IMR-90 (cell line): ENCODE data around the gene PLEKHH2. TPM values are rescaled to one million over a fixed set of nuclear protein-coding genes. Genes with fewer than 3 reads are reported as not detected.

Experiments used
- ATAC-seq: fragments of 200-7000 bp; cut with Tn5 transposase; 2 replicates; pipeline ENCODE4 v1.9.1; 2020; ENCODE audit warnings: low read depth, mild to moderate bottlenecking, moderate library complexity
- BruUV-seq: library from RNA; stranded (reverse); fragments of 400-500 nt; replicated peaks from 2 replicates; lab custom pipeline; 2021; lab: Mats Ljungman, UMichigan
- CTCF ChIA-PET: fragments of 300-600 bp; formaldehyde crosslinking; extraction: SDS; loops from one replicate; lab custom pipeline; 2021; ENCODE audit warnings: antibody characterized with exemption; lab: Yijun Ruan, JAX
- POLR2A ChIA-PET: fragments of 300-600 bp; sonication (Branson Sonifier 250); formaldehyde crosslinking; loops from one replicate; lab custom pipeline; 2022; ENCODE audit warnings: antibody characterized with exemption; ENCODE audit not compliant: unreplicated experiment; lab: Charles Lee
- DNase-seq: peaks from one replicate; pipeline ENCODE4 v3.0.0; 2013
- H2AFZ ChIP-seq: replicated peaks from 2 replicates; pipeline ENCODE3; 2013; ENCODE audit warnings: low read length, mild to moderate bottlenecking; ENCODE audit not compliant: poor library complexity
- H2AK5ac ChIP-seq: 2 replicates; pipeline ENCODE4 v1.6.1; 2013; ENCODE audit warnings: low read depth, low read length, inconsistent platforms
- H2AK9ac ChIP-seq: replicated peaks from 2 replicates; pipeline ENCODE3; 2013; ENCODE audit warnings: mild to moderate bottlenecking, low read depth, low read length, moderate library complexity; ENCODE audit not compliant: poor library complexity
- H2BK120ac ChIP-seq: 2 replicates; pipeline ENCODE4 v1.6.1; 2013; ENCODE audit warnings: low read depth, low read length, inconsistent platforms
- H2BK15ac ChIP-seq: 3 replicates; pipeline ENCODE4 v1.6.1; 2013; ENCODE audit warnings: low read depth, low read length, inconsistent platforms
- H2BK20ac ChIP-seq: 2 replicates; pipeline ENCODE4 v1.6.1; 2013; ENCODE audit warnings: low read depth, mild to moderate bottlenecking, inconsistent platforms, low read length, moderate library complexity
- H2BK5ac ChIP-seq: 2 replicates; pipeline ENCODE4 v1.6.1; 2013; ENCODE audit warnings: mild to moderate bottlenecking, low read depth, low read length, inconsistent platforms; ENCODE audit not compliant: poor library complexity, severe bottlenecking
- H3K14ac ChIP-seq: replicated peaks from 2 replicates; pipeline ENCODE4 v1.6.1; 2013; ENCODE audit warnings: low read depth, low read length, inconsistent platforms
- H3K18ac ChIP-seq: 2 replicates; pipeline ENCODE4 v1.6.1; 2013; ENCODE audit warnings: low read depth, low read length, control low read depth
- H3K23ac ChIP-seq: 2 replicates; pipeline ENCODE4 v1.6.1; 2013; ENCODE audit warnings: low read depth, low read length, inconsistent platforms
- H3K27ac ChIP-seq: 2 replicates; pipeline ENCODE4 v1.5.1; 2013; ENCODE audit warnings: mild to moderate bottlenecking, control low read depth, low read length; ENCODE audit not compliant: insufficient read depth
- H3K27me3 ChIP-seq: 2 replicates; pipeline ENCODE4 v1.6.1; 2013; ENCODE audit warnings: low read length; ENCODE audit not compliant: control insufficient read depth, insufficient read depth
- H3K36me3 ChIP-seq: 2 replicates; pipeline ENCODE4 v1.6.1; 2013; ENCODE audit warnings: low read length, mixed read lengths; ENCODE audit not compliant: control insufficient read depth, insufficient read depth
- H3K4ac ChIP-seq: 2 replicates; pipeline ENCODE4 v1.6.1; 2013; ENCODE audit warnings: low read depth, low read length, inconsistent platforms
- H3K4me1 ChIP-seq: 2 replicates; pipeline ENCODE4 v1.6.1; 2013; ENCODE audit warnings: low read length, mixed read lengths; ENCODE audit not compliant: control insufficient read depth, insufficient read depth
- H3K4me2 ChIP-seq: 2 replicates; pipeline ENCODE4 v1.6.1; 2013; ENCODE audit warnings: low read depth, mild to moderate bottlenecking, control low read depth, low read length, moderate library complexity
- H3K4me3 ChIP-seq: 2 replicates; pipeline ENCODE4 v1.5.1; 2013; ENCODE audit warnings: low read depth, mild to moderate bottlenecking, control low read depth, low read length, moderate library complexity; ENCODE audit not compliant: insufficient read depth
- H3K56ac ChIP-seq: 2 replicates; pipeline ENCODE4 v1.6.1; 2013; ENCODE audit warnings: low read length, inconsistent platforms; ENCODE audit not compliant: insufficient read depth; ENCODE audit errors: extremely low read depth
- H3K79me1 ChIP-seq, 2 experiments: 2 replicates each; pipeline ENCODE4 v1.6.1; 2013; ENCODE audit warnings: low read length in 2 of 2, inconsistent platforms in 1 of 2, low read depth in 1 of 2
- H3K9ac ChIP-seq: 2 replicates; pipeline ENCODE4 v1.6.1; 2013; ENCODE audit warnings: low read depth, low read length, control low read depth
- H3K9me1 ChIP-seq: 2 replicates; pipeline ENCODE4 v1.6.1; 2013; ENCODE audit warnings: low read length, inconsistent platforms; ENCODE audit not compliant: insufficient read depth
- H3K9me3 ChIP-seq: 2 replicates; pipeline ENCODE4 v1.6.1; 2013; ENCODE audit warnings: low read length; ENCODE audit not compliant: control insufficient read depth, insufficient read depth
- H4K20me1 ChIP-seq: 2 replicates; pipeline ENCODE4 v1.6.1; 2013; ENCODE audit warnings: low read length, inconsistent platforms; ENCODE audit not compliant: insufficient read depth
- H4K5ac ChIP-seq: 2 replicates; pipeline ENCODE4 v1.6.1; 2013; ENCODE audit warnings: mild to moderate bottlenecking, low read depth, low read length, control low read depth
- H4K8ac ChIP-seq, 2 experiments: 2 replicates each; pipeline ENCODE4 v1.6.1; 2013; ENCODE audit warnings: low read depth in 2 of 2, low read length in 2 of 2, control low read depth in 1 of 2, inconsistent platforms in 1 of 2
- H4K91ac ChIP-seq: 2 replicates; pipeline ENCODE4 v1.6.1; 2013; ENCODE audit warnings: low read depth, low read length, inconsistent platforms; ENCODE audit not compliant: insufficient read depth
- CEBPB ChIP-seq: IDR thresholded peaks from 2 replicates; pipeline ENCODE4 v1.6.1; 2012; ENCODE audit warnings: low read depth, low read length, improper control_type of control experiment
- MAFK ChIP-seq: IDR thresholded peaks from 2 replicates; pipeline ENCODE4 v1.6.1; 2012; ENCODE audit warnings: low read depth, low read length, improper control_type of control experiment
- MAZ ChIP-seq: IDR thresholded peaks from 2 replicates; pipeline ENCODE4 v1.6.1; 2012; ENCODE audit warnings: low read depth, mild to moderate bottlenecking, low read length, improper control_type of control experiment, moderate library complexity, borderline replicate concordance
- MXI1 ChIP-seq: IDR thresholded peaks from 2 replicates; pipeline ENCODE4 v1.6.1; 2012; ENCODE audit warnings: low read depth, mild to moderate bottlenecking, low read length, moderate library complexity, borderline replicate concordance
- RFX5 ChIP-seq: IDR thresholded peaks from 2 replicates; pipeline ENCODE4 v1.8.0; 2012; ENCODE audit warnings: low read depth, mild to moderate bottlenecking, low read length, moderate library complexity
- WGBS, 2 experiments: methylation state at CpG; one replicate each; pipeline versions ENCODE4 v1.1.5 to v1.1.7; 2013; ENCODE audit warnings: missing lambda C conversion rate in 2 of 2; ENCODE audit not compliant: insufficient read length in 1 of 2; ENCODE audit errors: extremely low coverage in 2 of 2; 5-methylcytosine and 5-hydroxymethylcytosine counted together
- dilution Hi-C: fragments of 300-500 bp; cut with HindIII; formaldehyde crosslinking; loops from one replicate; pipeline ENCODE4 v1.14.3; 2018; ENCODE audit warnings: low sequenced_read_pairs; ENCODE audit not compliant: unreplicated experiment
- in situ Hi-C: fragments of 300-500 bp; cut with MboI; formaldehyde crosslinking; loops from 3 replicates; pipeline ENCODE4 v1.14.3; 2019; ENCODE audit warnings: low sequenced_read_pairs, inconsistent platforms, mixed read lengths
- intact Hi-C: fragments of 100-400 bp; cut with micrococcal nuclease; formaldehyde crosslinking; loops from 2 replicates; pipeline ENCODE4 v1.10.0; 2022
- polyA plus RNA-seq, 3 experiments: library from polyadenylated mRNA; depleted of rRNA; stranded (reverse); fragments of >200 nt; gene quantifications; 2 replicates each; pipeline ENCODE4 v1.2.3, GENCODE V29; 2012; ENCODE audit warnings: low replicate concordance in 1 of 3
- total RNA-seq: library from RNA; depleted of rRNA; stranded (reverse); fragments of >200 nt; gene quantifications from 2 replicates; pipeline ENCODE4 v1.2.3, GENCODE V29; 2012

Gene PLEKHH2
- total and polyA plus RNA-seq, 2 of the 4 experiments (the other 2 are of a cell fraction): 2.0 to 3.3 TPM

- H3K56ac ChIP-seq: peak within 1 kb of the TSS; percentile 57; the same call in 1 of the 2 replicates
- H2AK9ac ChIP-seq: no peak within 1 kb of the TSS
- peak within 1 kb of the TSS; percentile 61 for H4K91ac ChIP-seq
- in situ Hi-C loops (no loop called here), intact Hi-C loops (no loop called here), dilution Hi-C loops (no loop called here)
- BruUV-seq: TSS peak; percentile 39
- H3K4me3 ChIP-seq: peak within 1 kb of the TSS; percentile 70
- H4K20me1 ChIP-seq: no peaks in the 10 kb centered on the region
- H4K8ac ChIP-seq: peak within 1 kb of the TSS; percentile 35 to 90; a peak in 3 of 4 replicates
- ChIA-PET POLR2A (no interaction called here), CTCF (interaction anchor here (0.6 to 1.7 kb wide), 3 partner anchors 11 to 61 kb away, joined by 3 to 4 read pairs (median 4); no protein-coding TSS in a partner anchor)
- peak within 1 kb of the TSS; percentile 52 for H2BK5ac ChIP-seq
- H3K4me2 ChIP-seq: peak within 1 kb of the TSS; percentile 67
- no peak within 1 kb of the TSS for H2BK20ac ChIP-seq
- no peak within 1 kb of the TSS for H2BK15ac ChIP-seq
- TF ChIP-seq CEBPB (peak; percentile 47), MXI1 (peak; percentile 88), RFX5 (no peak), MAZ (peak; percentile 15; the same call in 1 of the 2 replicates), MAFK (no peak)
- H2AFZ ChIP-seq: peak within 1 kb of the TSS; percentile 97
- H3K4me1 ChIP-seq: peaks cover 2% of the 10 kb centered on the region
- H3K27ac ChIP-seq: peak within 1 kb of the TSS; percentile 65
- H3K23ac ChIP-seq: peak within 1 kb of the TSS; percentile 44; the same call in 1 of the 2 replicates
- peak within 1 kb of the TSS; percentile 80 for H3K4ac ChIP-seq
- H3K9me3 ChIP-seq: no peaks in the 10 kb centered on the region
- H3K14ac ChIP-seq: peak within 1 kb of the TSS; percentile 93
- H3K79me1 ChIP-seq: peaks cover 4 to 10% of the 10 kb centered on the region in 2 experiments; a peak in 3 of 4 replicates
- H4K5ac ChIP-seq: peak within 1 kb of the TSS; percentile 67
- H2AK5ac ChIP-seq: peak within 1 kb of the TSS; percentile 17; the same call in 1 of the 2 replicates
- H3K18ac ChIP-seq: peak within 1 kb of the TSS; percentile 17
- no peak within 1 kb of the TSS for H2BK120ac ChIP-seq
- peaks cover 4% of the 10 kb centered on the region; the same call in 1 of the 2 replicates for H3K36me3 ChIP-seq
- H3K9ac ChIP-seq: peak within 1 kb of the TSS; percentile 62
- 0 out of 2 replicates have a peak, but pooled peaks cover 3% of the 10 kb centered on the region for H3K9me1 ChIP-seq
- ATAC-seq: peak; percentile 100
- H3K27me3 ChIP-seq: no peaks in the 10 kb centered on the region
- peak; percentile 89 for DNase-seq
- WGBS, 2 experiments: 0% methylated on average over 9 of the region's 31 CpGs; no CpG with 5 or more reads in 1 of the 2 experiments
Measured at GRCh38 chr2:43773876-43774613, 137.0 kb downstream of the PLEKHH2 start, which contains the start of gene DYNC2LI1. DYNC2LI1 (plus strand) TSS chr2:43774039; CDS start chr2:43774139, 100 bp downstream.
